ENCODE results near the gene SUGP2.

GRCh38 chr19:18943465-18943864 lies 89.9 kb downstream of the SUGP2 start:
- TF ChIP-seq POLR2AphosphoS5 (IDR thresholded peaks at IDR 0.05; ENCODE audit: borderline replicate concordance, low read depth, low read length) (no peak), EZH2 (IDR thresholded peaks at IDR 0.05) (no peak), FOXP2 (optimal IDR thresholded peaks at IDR 0.05; ENCODE audit: control extremely low read depth, extremely low read length, insufficient read depth) (no peak)
